ENCODE results near the gene CELF1. TPM values are rescaled to one million over a fixed set of nuclear protein-coding genes. Genes with fewer than 3 reads are reported as not detected.
A peak's percentile ranks its signal among the peaks of the same experiment; 100 is the strongest.

Gene CELF1
- total and polyA plus RNA-seq, 4 donors = 83.0 to 168 (median 121) TPM

- Histone ChIP-seq H3K27ac (ENCODE audit: low read depth, low read length) (no peak overlapping the region), H3K36me3 (ENCODE audit: control insufficient read depth, insufficient read depth, low read length) (peaks cover 6% of the 10 kb centered on the region), H3K4me3 (ENCODE audit: low read depth, low read length) (no peak overlapping the region), H3K9me3 (ENCODE audit: control insufficient read depth, insufficient read depth, low read length) (no peaks in the 10 kb centered on the region), H3K27me3 (ENCODE audit: control insufficient read depth, insufficient read depth, low read length) (no peaks in the 10 kb centered on the region), H3K4me1 (ENCODE audit: control insufficient read depth, insufficient read depth, low read length) (peaks cover 21% of the 10 kb centered on the region)
- no peak for DNase-seq (ENCODE audit: low read depth in 4 of 6, low spot score in 6 of 6)
- 100% methylated on average over 3 of the region's 8 CpGs for WGBS (ENCODE audit: insufficient coverage)
These were observed 46.6 kb downstream of the CELF1 start for GRCh38 chr11:47506373-47506772.

GRCh38 chr11:47504910-47505309, 48.0 kb downstream of the CELF1 start:
- Histone ChIP-seq H3K27me3 (ENCODE audit: control insufficient read depth, insufficient read depth, low read length) (no peaks in the 10 kb centered on the region), H3K27ac (ENCODE audit: low read depth, low read length) (no peak overlapping the region), H3K36me3 (ENCODE audit: control insufficient read depth, insufficient read depth, low read length) (peaks cover 4% of the 10 kb centered on the region), H3K4me3 (ENCODE audit: low read depth, low read length) (no peak overlapping the region), H3K9me3 (ENCODE audit: control insufficient read depth, insufficient read depth, low read length) (no peaks in the 10 kb centered on the region), H3K4me1 (ENCODE audit: control insufficient read depth, insufficient read depth, low read length) (peaks cover 21% of the 10 kb centered on the region)
- DNase-seq (ENCODE audit: low read depth in 4 of 6, low spot score in 6 of 6) = no peak
- 88% methylated on average over 1 of the region's 1 CpG for WGBS (ENCODE audit: insufficient coverage)

- H3K36me3 ChIP-seq (ENCODE audit: control insufficient read depth, insufficient read depth, low read length) = no peaks in the 10 kb centered on the region
- H3K27ac ChIP-seq (ENCODE audit: low read depth, low read length) = no peak overlapping the region
- H3K9me3 ChIP-seq (ENCODE audit: control insufficient read depth, insufficient read depth, low read length) = no peaks in the 10 kb centered on the region
- H3K27me3 ChIP-seq (ENCODE audit: control insufficient read depth, insufficient read depth, low read length) = no peaks in the 10 kb centered on the region
- no peak for DNase-seq (ENCODE audit: low read depth in 4 of 6, low spot score in 6 of 6)
- H3K4me3 ChIP-seq (ENCODE audit: low read depth, low read length) = no peak overlapping the region
- H3K4me1 ChIP-seq (ENCODE audit: control insufficient read depth, insufficient read depth, low read length) = peaks cover 10% of the 10 kb centered on the region
These were observed 49.7 kb downstream of the CELF1 start for GRCh38 chr11:47503227-47503626.

GRCh38 chr11:47502767-47503166, 50.2 kb downstream of the CELF1 start:
- no peak overlapping the region for H3K27ac ChIP-seq (ENCODE audit: low read depth, low read length)
- H3K36me3 ChIP-seq (ENCODE audit: control insufficient read depth, insufficient read depth, low read length) = no peaks in the 10 kb centered on the region
- H3K9me3 ChIP-seq (ENCODE audit: control insufficient read depth, insufficient read depth, low read length) = no peaks in the 10 kb centered on the region
- peaks cover 10% of the 10 kb centered on the region for H3K4me1 ChIP-seq (ENCODE audit: control insufficient read depth, insufficient read depth, low read length)
- WGBS (ENCODE audit: insufficient coverage) = no CpG with 5 or more reads among the region's 3 CpGs
- no peak overlapping the region for H3K4me3 ChIP-seq (ENCODE audit: low read depth, low read length)
- H3K27me3 ChIP-seq (ENCODE audit: control insufficient read depth, insufficient read depth, low read length) = no peaks in the 10 kb centered on the region
- no peak for DNase-seq (ENCODE audit: low read depth in 4 of 6, low spot score in 6 of 6)

GRCh38 chr11:47501101-47501500, 51.8 kb downstream of the CELF1 start:
- Histone ChIP-seq H3K27me3 (ENCODE audit: control insufficient read depth, insufficient read depth, low read length) (no peaks in the 10 kb centered on the region), H3K9me3 (ENCODE audit: control insufficient read depth, insufficient read depth, low read length) (no peaks in the 10 kb centered on the region), H3K4me1 (ENCODE audit: control insufficient read depth, insufficient read depth, low read length) (peaks cover 6% of the 10 kb centered on the region), H3K36me3 (ENCODE audit: control insufficient read depth, insufficient read depth, low read length) (no peaks in the 10 kb centered on the region), H3K27ac (ENCODE audit: low read depth, low read length) (no peak overlapping the region), H3K4me3 (ENCODE audit: low read depth, low read length) (no peak overlapping the region)
- DNase-seq (ENCODE audit: low read depth in 4 of 6, low spot score in 6 of 6) = no peak
- 73% methylated on average over 4 of the region's 5 CpGs for WGBS (ENCODE audit: insufficient coverage)

GRCh38 chr11:47500121-47500520, 52.8 kb downstream of the CELF1 start:
- Histone ChIP-seq H3K4me1 (ENCODE audit: control insufficient read depth, insufficient read depth, low read length) (peaks cover 4% of the 10 kb centered on the region), H3K9me3 (ENCODE audit: control insufficient read depth, insufficient read depth, low read length) (no peaks in the 10 kb centered on the region), H3K27me3 (ENCODE audit: control insufficient read depth, insufficient read depth, low read length) (no peaks in the 10 kb centered on the region), H3K4me3 (ENCODE audit: low read depth, low read length) (no peak overlapping the region), H3K27ac (ENCODE audit: low read depth, low read length) (no peak overlapping the region), H3K36me3 (ENCODE audit: control insufficient read depth, insufficient read depth, low read length) (no peaks in the 10 kb centered on the region)
- DNase-seq (ENCODE audit: low read depth in 4 of 6, low spot score in 6 of 6) = no peak

GRCh38 chr11:47499614-47500013, 53.3 kb downstream of the CELF1 start:
- H3K4me3 ChIP-seq (ENCODE audit: low read depth, low read length) = no peak overlapping the region
- DNase-seq (ENCODE audit: low read depth in 4 of 6, low spot score in 6 of 6) = peak in 1 of 6 donors; percentile 42
- 63% methylated on average over 3 of the region's 3 CpGs for WGBS (ENCODE audit: insufficient coverage)
- H3K9me3 ChIP-seq (ENCODE audit: control insufficient read depth, insufficient read depth, low read length) = no peaks in the 10 kb centered on the region
- H3K4me1 ChIP-seq (ENCODE audit: control insufficient read depth, insufficient read depth, low read length) = peaks cover 4% of the 10 kb centered on the region
- H3K27ac ChIP-seq (ENCODE audit: low read depth, low read length) = no peak overlapping the region
- H3K36me3 ChIP-seq (ENCODE audit: control insufficient read depth, insufficient read depth, low read length) = no peaks in the 10 kb centered on the region
- H3K27me3 ChIP-seq (ENCODE audit: control insufficient read depth, insufficient read depth, low read length) = no peaks in the 10 kb centered on the region

GRCh38 chr11:47499161-47499560, 53.8 kb downstream of the CELF1 start:
- no peak overlapping the region for H3K4me3 ChIP-seq (ENCODE audit: low read depth, low read length)

GRCh38 chr11:47498584-47499152, 54.3 kb downstream of the CELF1 start:
- no peak for DNase-seq (ENCODE audit: low read depth in 4 of 6, low spot score in 6 of 6)
- no peak overlapping the region for H3K4me3 ChIP-seq (ENCODE audit: low read depth, low read length)
- H3K27me3 ChIP-seq (ENCODE audit: control insufficient read depth, insufficient read depth, low read length) = no peaks in the 10 kb centered on the region
- WGBS (ENCODE audit: insufficient coverage) = no CpG with 5 or more reads among the region's 4 CpGs
- peaks cover 4% of the 10 kb centered on the region for H3K4me1 ChIP-seq (ENCODE audit: control insufficient read depth, insufficient read depth, low read length)
- H3K36me3 ChIP-seq (ENCODE audit: control insufficient read depth, insufficient read depth, low read length) = no peaks in the 10 kb centered on the region
- H3K9me3 ChIP-seq (ENCODE audit: control insufficient read depth, insufficient read depth, low read length) = no peaks in the 10 kb centered on the region
- H3K27ac ChIP-seq (ENCODE audit: low read depth, low read length) = no peak overlapping the region

More at GRCh38 chr11:47499161-47499560, 53.8 kb downstream of the CELF1 start:
- Histone ChIP-seq H3K27ac (ENCODE audit: low read depth, low read length) (no peak overlapping the region), H3K27me3 (ENCODE audit: control insufficient read depth, insufficient read depth, low read length) (no peaks in the 10 kb centered on the region), H3K9me3 (ENCODE audit: control insufficient read depth, insufficient read depth, low read length) (no peaks in the 10 kb centered on the region), H3K4me1 (ENCODE audit: control insufficient read depth, insufficient read depth, low read length) (peaks cover 4% of the 10 kb centered on the region), H3K36me3 (ENCODE audit: control insufficient read depth, insufficient read depth, low read length) (no peaks in the 10 kb centered on the region)
- DNase-seq (ENCODE audit: low read depth in 4 of 6, low spot score in 6 of 6) = no peak
- WGBS (ENCODE audit: insufficient coverage) = 74% methylated on average over 2 of the region's 2 CpGs

- H3K9me3 ChIP-seq (ENCODE audit: control insufficient read depth, insufficient read depth, low read length) = no peaks in the 10 kb centered on the region
- 94% methylated on average over 3 of the region's 3 CpGs for WGBS (ENCODE audit: insufficient coverage)
- H3K4me1 ChIP-seq (ENCODE audit: control insufficient read depth, insufficient read depth, low read length) = peaks cover 4% of the 10 kb centered on the region
- no peak overlapping the region for H3K27ac ChIP-seq (ENCODE audit: low read depth, low read length)
- no peak overlapping the region for H3K4me3 ChIP-seq (ENCODE audit: low read depth, low read length)
- no peaks in the 10 kb centered on the region for H3K36me3 ChIP-seq (ENCODE audit: control insufficient read depth, insufficient read depth, low read length)
- no peak for DNase-seq (ENCODE audit: low read depth in 4 of 6, low spot score in 6 of 6)
- no peaks in the 10 kb centered on the region for H3K27me3 ChIP-seq (ENCODE audit: control insufficient read depth, insufficient read depth, low read length)
These were observed 54.8 kb downstream of the CELF1 start for GRCh38 chr11:47498149-47498548.

Data from spinal cord (tissue), 10 donors.